K562 (cell line): ENCODE results near the gene MYH2. TPM values are rescaled to one million over a fixed set of nuclear protein-coding genes. Genes with fewer than 3 reads are reported as not detected.
A peak's percentile ranks its signal among the peaks of the same experiment; 100 is the strongest.

Source experiments
- ATAC-seq: fragments of 200-7000 bp; cut with Tn5 transposase; 3 replicates; pipeline ENCODE4 v1.9.1; 2020; ENCODE audit warnings: moderate library complexity
- BruUV-seq: library from RNA; stranded (reverse); fragments of 400-500 nt; replicated peaks from 2 replicates; lab custom pipeline; 2021; lab: Mats Ljungman, UMichigan
- CTCF ChIA-PET: fragments of 300-600 bp; formaldehyde crosslinking; extraction: SDS; loops from one replicate; lab custom pipeline; 2021; ENCODE audit warnings: low intra/inter-chr PET ratio; lab: Yijun Ruan, JAX
- POLR2A ChIA-PET: fragments of 300-600, 350-650 bp; sonication (Branson Sonifier 250); formaldehyde crosslinking; extraction: SDS; loops from one replicate; lab custom pipeline; 2021; ENCODE audit warnings: antibody characterized with exemption, inconsistent platforms; lab: Yijun Ruan, JAX
- DNase-seq, 4 experiments: peaks; one replicate each; pipeline versions ENCODE4 v3.0.0 to v3.0.0-alpha.2; 2011 to 2018; ENCODE audit warnings: low spot score in 3 of 4, mixed read lengths in 3 of 4; ENCODE audit errors: extremely low read depth in 1 of 4
- FAIRE-seq: peaks from 2 replicates; lab custom pipeline; 2011; peaks lifted over from hg19 to GRCh38; lab: Jason Lieb, UNC
- H2AFZ ChIP-seq: 2 replicates; pipeline ENCODE4 v1.6.0; 2011; ENCODE audit warnings: low read depth, low read length, control low read depth, inconsistent platforms
- H3K27ac ChIP-seq: fragments of 200-600 bp; 3 replicates; pipeline ENCODE4 v1.8.0; 2011; ENCODE audit warnings: low read depth, mild to moderate bottlenecking, control low read depth, inconsistent platforms, low read length, moderate library complexity, mixed read lengths; ENCODE audit errors: extremely low read depth
- H3K27me3 ChIP-seq, 2 experiments: fragments of 300-600 bp in 1 of 2; 2 replicates in 1 of 2; 3 replicates in 1 of 2; pipeline versions ENCODE4 v1.6.0 to v1.8.0; 2011; ENCODE audit warnings: inconsistent platforms in 2 of 2, low read length in 2 of 2, mild to moderate bottlenecking in 1 of 2, mixed read lengths in 1 of 2, moderate library complexity in 1 of 2; ENCODE audit not compliant: control insufficient read depth in 2 of 2, insufficient read depth in 2 of 2
- H3K36me3 ChIP-seq: fragments of 300-600 bp; 3 replicates; pipeline ENCODE4 v1.8.0; 2011; ENCODE audit warnings: mild to moderate bottlenecking, low read length, inconsistent platforms; ENCODE audit not compliant: control insufficient read depth, insufficient read depth
- H3K4me1 ChIP-seq, 2 experiments: fragments of 200-600 bp in 1 of 2; replicated peaks in 1 of 2; 2 replicates in 1 of 2; 3 replicates in 1 of 2; pipeline versions ENCODE4 v1.5.1 to v1.8.0; 2011; ENCODE audit warnings: inconsistent platforms in 2 of 2, low read length in 2 of 2, mild to moderate bottlenecking in 1 of 2, mixed read lengths in 1 of 2, moderate library complexity in 1 of 2; ENCODE audit not compliant: control insufficient read depth in 2 of 2, insufficient read depth in 2 of 2
- H3K4me2 ChIP-seq: 2 replicates; pipeline ENCODE4 v1.6.1; 2011; ENCODE audit warnings: low read length, control low read depth, inconsistent platforms, mixed read lengths; ENCODE audit not compliant: insufficient read depth
- H3K4me3 ChIP-seq: fragments of 200-600 bp; sonication (generic), shearing (Covaris generic); 2 replicates; pipeline ENCODE4 v1.5.1; 2016; ENCODE audit warnings: control low read depth, inconsistent platforms
- H3K79me2 ChIP-seq: fragments of 200-600 bp; 3 replicates; pipeline ENCODE4 v1.8.0; 2011; ENCODE audit warnings: low read length, inconsistent platforms; ENCODE audit not compliant: control insufficient read depth, insufficient read depth
- H3K9ac ChIP-seq, 2 experiments: 2 replicates each; pipeline versions ENCODE4 v1.6.0 to v1.6.1; 2011; ENCODE audit warnings: low read depth in 2 of 2, low read length in 2 of 2, control low read depth in 1 of 2, inconsistent platforms in 1 of 2, mild to moderate bottlenecking in 1 of 2, mixed read lengths in 1 of 2; ENCODE audit not compliant: insufficient read depth in 1 of 2
- H3K9me1 ChIP-seq: one replicate; pipeline ENCODE4 v1.6.0; 2011; ENCODE audit warnings: inconsistent platforms, mild to moderate bottlenecking, low read length, moderate library complexity; ENCODE audit not compliant: control insufficient read depth, insufficient read depth
- H3K9me3 ChIP-seq: replicated peaks from 2 replicates; pipeline ENCODE4 v1.5.1; 2011; ENCODE audit warnings: low read depth, low read length, inconsistent platforms; ENCODE audit not compliant: control insufficient read depth, insufficient read depth
- H4K20me1 ChIP-seq: replicated peaks from 2 replicates; pipeline ENCODE4 v1.6.1; 2011; ENCODE audit warnings: low read length, inconsistent platforms, mixed read lengths; ENCODE audit not compliant: control insufficient read depth, insufficient read depth
- C11orf30 ChIP-seq: fragments of 450-650 bp; IDR thresholded peaks from 2 replicates; pipeline ENCODE4 v1.6.1; 2016; ENCODE audit warnings: low read depth, mild to moderate bottlenecking
- CEBPG ChIP-seq, 3 experiments: fragments of 200-800 bp in 1 of 3; sonication (Bioruptor generic) in 1 of 3; sonication (generic) in 1 of 3; formaldehyde crosslinking in 1 of 3; IDR thresholded peaks in 2 of 3; conservative IDR thresholded peaks in 1 of 3; 2 replicates each; pipeline versions ENCODE4 v1.6.1 to v1.8.0; 2016 to 2022; ENCODE audit warnings: missing compliant biosample characterization in 2 of 3, missing genetic modification characterization in 2 of 3, mild to moderate bottlenecking in 1 of 3, missing genetic modification reagents in 1 of 3
- CTBP1 ChIP-seq: fragments of 450-650 bp; IDR thresholded peaks from 2 replicates; pipeline ENCODE4 v1.6.1; 2016; ENCODE audit warnings: borderline replicate concordance
- EHMT2 ChIP-seq: fragments of 450-650 bp; IDR thresholded peaks from 2 replicates; pipeline ENCODE4 v1.6.1; 2018; ENCODE audit warnings: antibody characterized with exemption
- FOXJ3 ChIP-seq: sonication (generic); formaldehyde crosslinking; IDR thresholded peaks from 2 replicates; pipeline ENCODE4 v1.4.0; 2020; ENCODE audit warnings: mild to moderate bottlenecking, missing genetic modification reagents
- MEF2A ChIP-seq: IDR thresholded peaks from 2 replicates; pipeline ENCODE4 v1.6.1; 2011; ENCODE audit warnings: low read depth, mild to moderate bottlenecking, low read length, moderate library complexity; ENCODE audit not compliant: control insufficient read depth
- NELFE ChIP-seq: IDR thresholded peaks from 2 replicates; pipeline ENCODE4 v1.6.1; 2011; ENCODE audit warnings: mild to moderate bottlenecking; ENCODE audit not compliant: insufficient read depth, insufficient read length
- NFATC3 ChIP-seq: fragments of 450-650 bp; IDR thresholded peaks from 2 replicates; pipeline ENCODE4 v1.6.1; 2017; ENCODE audit warnings: mild to moderate bottlenecking
- RNF2 ChIP-seq: sonication (generic); IDR thresholded peaks from 2 replicates; pipeline ENCODE4 v1.6.1; 2016
- SIN3B ChIP-seq: fragments of 450-650 bp; IDR thresholded peaks from 2 replicates; pipeline ENCODE4 v1.6.1; 2017; ENCODE audit warnings: low read depth, mild to moderate bottlenecking, moderate library complexity
- ZMIZ1 ChIP-seq, 2 experiments: fragments of 150-350 bp in 1 of 2; IDR thresholded peaks; 2 replicates each; pipeline ENCODE4 v1.6.1; 2012 to 2016; ENCODE audit warnings: low read depth in 2 of 2, low read length in 2 of 2, mild to moderate bottlenecking in 1 of 2, moderate library complexity in 1 of 2
- ZNF12 ChIP-seq: sonication (generic); formaldehyde crosslinking; IDR thresholded peaks from 2 replicates; pipeline ENCODE4 v1.4.0; 2020; ENCODE audit warnings: mild to moderate bottlenecking, missing genetic modification reagents
- ZNF121 ChIP-seq: sonication (generic); formaldehyde crosslinking; conservative IDR thresholded peaks from 2 replicates; pipeline ENCODE4 v1.8.0; 2022; ENCODE audit warnings: missing genetic modification reagents
- ZNF696 ChIP-seq: fragments of 250-450 bp; sonication (Bioruptor Pico); conservative IDR thresholded peaks from 2 replicates; pipeline ENCODE4 v1.4.0; 2020; ENCODE audit warnings: mild to moderate bottlenecking, moderate library complexity
- ZNF780A ChIP-seq: fragments of 250-450 bp; sonication (Bioruptor Pico); IDR thresholded peaks from 2 replicates; pipeline ENCODE4 v1.5.0; 2021; ENCODE audit warnings: mild to moderate bottlenecking
- WGBS: fragments of 100-300 bp; shearing (Covaris generic); methylation state at CpG from one replicate; pipeline ENCODE4 v1.1.6; 2016; ENCODE audit warnings: low coverage, mixed read lengths; ENCODE audit not compliant: insufficient coverage; ENCODE audit errors: missing lambda C conversion rate; 5-methylcytosine and 5-hydroxymethylcytosine counted together
- in situ Hi-C: fragments of 300-500 bp; cut with MboI; formaldehyde crosslinking; loops from 4 replicates; pipeline ENCODE4 v1.15.0; 2018; ENCODE audit warnings: inconsistent platforms, mixed read lengths
- intact Hi-C: fragments of 100-400 bp; cut with micrococcal nuclease; formaldehyde crosslinking; loops from 2 replicates; pipeline ENCODE4 v1.14.2; 2022
- polyA plus RNA-seq, 8 experiments: library from polyadenylated mRNA; depleted of rRNA in 4 of 8; stranded (reverse) in 5 of 8; unstranded in 3 of 8; fragments of >200 nt; fragmentation: Nextera tagmentation in 2 of 8; fragmentation: Illumina TruSeq in 1 of 8; extraction: Ambion mirVana in 2 of 8; extraction: Trizol in 1 of 8; gene quantifications; 2 replicates each; pipeline versions ENCODE4 v1.2.1 to v1.2.3, GENCODE V29; 2011 to 2014; ENCODE audit warnings: inconsistent platforms in 1 of 8, missing spikeins in 1 of 8
- total RNA-seq, 7 experiments: library from RNA; depleted of rRNA in 6 of 7; stranded (reverse); fragments of >200 nt in 6 of 7; fragmentation: Illumina TruSeq in 2 of 7; extraction: Trizol in 2 of 7; gene quantifications; 2 replicates each; pipeline versions ENCODE4 v1.2.1 to v1.2.3, GENCODE V29; 2011 to 2021; ENCODE audit warnings: low replicate concordance in 1 of 7

MYH2 gene
- total and polyA plus RNA-seq, 9 of the 15 experiments (the other 6 are each of a cell fraction or from before 2014, with no cell fraction given) = not detected

DNA sequence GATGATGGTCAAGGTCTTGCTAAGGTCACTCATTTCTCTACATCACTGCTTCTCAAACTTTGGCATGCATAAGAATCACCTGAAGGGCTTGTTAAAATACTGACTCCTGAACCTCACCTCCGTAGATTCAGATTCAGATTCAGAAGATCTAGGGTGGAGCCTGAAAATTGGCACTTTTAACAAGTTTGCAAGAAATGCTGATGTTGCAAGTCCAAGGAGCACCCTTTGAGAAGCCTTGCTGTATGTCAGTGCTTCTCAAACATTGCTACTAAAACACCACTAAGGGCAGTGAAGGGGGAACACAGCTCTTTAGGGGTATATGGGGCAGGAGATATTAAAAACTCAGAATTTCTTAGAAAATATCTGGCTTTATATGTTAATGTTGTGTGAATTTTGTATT is 17.4 kb downstream of the MYH2 start:
- TF ChIP-seq C11orf30 (peak; percentile 18; the same call in 1 of the 2 replicates), NELFE (no peak)
- no peak overlapping the region for H3K4me2 ChIP-seq
- no peaks in the 10 kb centered on the region for H3K4me1 ChIP-seq
- no peaks in the 10 kb centered on the region for H3K9me1 ChIP-seq
- H2AFZ ChIP-seq = no peak overlapping the region
- POLR2A ChIA-PET = no interaction called here
- no peaks in the 10 kb centered on the region for H4K20me1 ChIP-seq
- FAIRE-seq (no peak), ATAC-seq (no peak), DNase-seq (no peak)
- no peaks in the 10 kb centered on the region for H3K36me3 ChIP-seq
- CTCF ChIA-PET = no interaction called here
- in situ Hi-C loops (no loop called here), intact Hi-C loops (no loop called here)
- no peak overlapping the region for H3K4me3 ChIP-seq
- no TSS peak for BruUV-seq
- H3K9ac ChIP-seq = no peak overlapping the region
- H3K79me2 ChIP-seq = no peaks in the 10 kb centered on the region
- no peaks in the 10 kb centered on the region for H3K9me3 ChIP-seq
- 0% methylated on average over 1 of the region's 1 CpG for WGBS
- no peaks in the 10 kb centered on the region for H3K27me3 ChIP-seq
- no peak overlapping the region for H3K27ac ChIP-seq

DNA sequence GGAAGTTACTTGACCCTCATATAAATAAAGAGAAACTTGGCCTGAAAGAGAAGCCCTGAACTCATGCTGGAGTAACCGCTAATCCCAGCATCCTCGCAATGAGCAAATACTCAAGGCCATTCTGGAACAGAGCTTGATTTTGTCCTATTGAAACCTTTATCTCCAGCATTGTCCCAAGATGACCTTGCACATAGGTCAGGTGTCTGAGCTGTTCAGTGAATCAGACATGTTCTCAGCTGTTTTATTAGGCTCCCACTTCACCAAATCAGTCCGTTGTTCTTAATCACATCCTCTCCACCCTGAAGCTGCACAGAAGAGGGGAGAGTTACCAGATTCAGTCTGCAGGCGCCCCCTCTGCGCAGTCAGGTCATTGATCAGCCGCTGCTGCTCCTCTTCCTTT is 22.0 kb downstream of the MYH2 start:
- no peaks in the 10 kb centered on the region for H3K36me3 ChIP-seq
- no peaks in the 10 kb centered on the region for H3K27me3 ChIP-seq
- H3K4me3 ChIP-seq = no peak overlapping the region
- no peaks in the 10 kb centered on the region for H4K20me1 ChIP-seq
- H3K27ac ChIP-seq = no peak overlapping the region
- ATAC-seq (no peak), DNase-seq (no peak), FAIRE-seq (no peak)
- BruUV-seq = no TSS peak
- H3K4me1 ChIP-seq = no peaks in the 10 kb centered on the region
- no peak overlapping the region for H3K4me2 ChIP-seq
- in situ Hi-C loops = no loop called here
- no peaks in the 10 kb centered on the region for H3K9me3 ChIP-seq
- CTCF ChIA-PET = no interaction called here
- H3K9me1 ChIP-seq = no peaks in the 10 kb centered on the region
- POLR2A ChIA-PET = no interaction called here
- no peak overlapping the region for H2AFZ ChIP-seq
- H3K79me2 ChIP-seq = no peaks in the 10 kb centered on the region
- no peak overlapping the region for H3K9ac ChIP-seq
- 0% methylated on average over 6 of the region's 6 CpGs for WGBS
- no peak for TF ChIP-seq CEBPG (CRISPR knock-in tag; IDR thresholded peaks at IDR 0.05)
- TF ChIP-seq CEBPG (tag; conservative IDR thresholded peaks at IDR 0.05 in 1 of 2, IDR thresholded peaks at IDR 0.05 in 1 of 2) = no peak
- no peak for TF ChIP-seq ZNF696 (CRISPR knock-in tag)
- no peak for TF ChIP-seq ZNF121
- no peak for TF ChIP-seq ZNF780A (CRISPR knock-in tag)
- TF ChIP-seq ZMIZ1 (IDR thresholded peaks at IDR 0.05; ENCODE audit: low read depth in 2 of 2, low read length in 2 of 2) = no peak
- TF ChIP-seq NFATC3 = no peak
- TF ChIP-seq CTBP1 = no peak
- no peak for TF ChIP-seq RNF2
- TF ChIP-seq MEF2A = no peak
- TF ChIP-seq EHMT2 = no peak
- TF ChIP-seq ZNF12 (CRISPR knock-in tag) = no peak
- TF ChIP-seq SIN3B = no peak
- no peak for TF ChIP-seq FOXJ3 (CRISPR knock-in tag)
- intact Hi-C loops = no loop called here
